Dendritic cell treated with granulocyte-macrophage colony-stimulating factor and Interleukin-4, amounts not matched to agents 40 ng/mL and 50 ng/mL, for 4 days (primary cell): ENCODE results near the gene TMPRSS6.

ENCODE experiments used
- H3K27ac Mint-ChIP-seq: one replicate; pipeline ENCODE4 v1.8.0; 2022; ENCODE audit warnings: mild to moderate bottlenecking, mixed read lengths
- H3K27me3 Mint-ChIP-seq: one replicate; pipeline ENCODE4 v1.8.0; 2022; ENCODE audit warnings: mild to moderate bottlenecking, mixed read lengths
- H3K36me3 Mint-ChIP-seq: one replicate; pipeline ENCODE4 v1.8.0; 2022; ENCODE audit warnings: low read depth, mixed read lengths
- H3K4me1 Mint-ChIP-seq: one replicate; pipeline ENCODE4 v1.8.0; 2022; ENCODE audit warnings: low read depth, mixed read lengths
- H3K4me3 Mint-ChIP-seq: one replicate; pipeline ENCODE4 v1.8.0; 2022; ENCODE audit warnings: mild to moderate bottlenecking, moderate library complexity, mixed read lengths
- H3K9me3 Mint-ChIP-seq: one replicate; pipeline ENCODE4 v1.8.0; 2022; ENCODE audit warnings: mixed read lengths
- intact Hi-C: fragments of 100-400 bp; cut with micrococcal nuclease; formaldehyde crosslinking; loops from one replicate; pipeline ENCODE4 v1.15.0; 2022

Gene TMPRSS6

DNA sequence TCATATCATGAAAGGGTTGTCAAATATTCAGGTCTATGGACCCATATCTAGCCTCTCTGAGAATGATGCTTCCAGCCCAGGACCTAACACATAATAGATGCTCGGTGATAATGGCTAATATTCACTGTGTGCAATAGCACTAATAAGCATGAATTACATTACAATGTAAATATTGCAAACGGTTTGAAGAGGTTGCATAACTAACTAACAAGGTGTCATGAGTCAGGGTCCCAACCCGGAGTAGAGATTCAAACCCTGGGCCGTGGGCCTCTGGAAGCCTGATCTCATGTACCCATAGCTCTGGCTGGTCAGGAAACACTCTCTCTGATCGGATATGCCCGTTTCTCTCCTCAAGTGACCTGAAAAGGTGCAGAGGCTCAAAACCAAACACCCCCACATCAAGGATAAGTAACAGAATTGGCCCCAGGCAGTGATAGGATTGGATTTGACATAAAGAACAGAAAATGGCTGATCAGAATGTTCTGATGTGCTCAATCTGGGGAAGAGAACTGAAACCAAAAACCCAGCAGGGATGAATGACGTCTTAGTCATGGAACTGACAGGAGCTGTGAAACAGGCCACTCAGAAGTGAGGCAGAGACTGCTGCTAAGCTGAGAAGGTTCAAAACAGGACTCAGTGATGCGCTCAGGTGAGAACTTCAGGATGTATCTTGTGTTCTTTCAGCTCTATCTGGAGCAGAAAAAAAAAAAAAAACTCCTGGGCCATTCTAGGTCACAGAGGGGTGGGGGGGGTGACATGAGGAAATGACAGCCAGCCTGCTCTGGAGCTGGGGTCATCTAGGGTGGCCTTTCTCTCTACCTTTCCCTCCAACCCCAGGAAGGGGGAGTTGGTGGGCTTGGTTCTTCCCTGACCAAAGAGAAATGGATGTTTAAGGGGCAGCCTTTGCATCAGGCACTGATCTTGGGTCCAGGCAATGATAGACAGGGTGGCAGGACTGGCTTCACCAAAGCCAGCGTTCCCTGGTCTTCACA is 64.6 kb downstream of the TMPRSS6 start:
- H3K27ac Mint-ChIP-seq, result peak overlapping the region; percentile 72
- H3K4me3 Mint-ChIP-seq, result no peak overlapping the region
- H3K27me3 Mint-ChIP-seq, result peaks cover 3% of the 10 kb centered on the region
- H3K4me1 Mint-ChIP-seq, result peaks cover 50% of the 10 kb centered on the region
- no peaks in the 10 kb centered on the region for H3K9me3 Mint-ChIP-seq
- intact Hi-C loops, result loop anchor here (10.0 kb wide), 1 partner anchor 270 kb away; the partner anchor contains the start of gene IFT27
- H3K36me3 Mint-ChIP-seq, result no peaks in the 10 kb centered on the region

- no peaks in the 10 kb centered on the region for H3K36me3 Mint-ChIP-seq
- intact Hi-C loops, result loop anchor here (10.0 kb wide), 1 partner anchor 269 kb away; the partner anchor contains the start of gene IFT27
- H3K27ac Mint-ChIP-seq, result no peak overlapping the region
- no peak overlapping the region for H3K4me3 Mint-ChIP-seq
- peaks cover 5% of the 10 kb centered on the region for H3K27me3 Mint-ChIP-seq
- no peaks in the 10 kb centered on the region for H3K9me3 Mint-ChIP-seq
- peaks cover 40% of the 10 kb centered on the region for H3K4me1 Mint-ChIP-seq
These were observed 65.5 kb downstream of the TMPRSS6 start for GRCh38 chr22:37043828-37044538.

DNA sequence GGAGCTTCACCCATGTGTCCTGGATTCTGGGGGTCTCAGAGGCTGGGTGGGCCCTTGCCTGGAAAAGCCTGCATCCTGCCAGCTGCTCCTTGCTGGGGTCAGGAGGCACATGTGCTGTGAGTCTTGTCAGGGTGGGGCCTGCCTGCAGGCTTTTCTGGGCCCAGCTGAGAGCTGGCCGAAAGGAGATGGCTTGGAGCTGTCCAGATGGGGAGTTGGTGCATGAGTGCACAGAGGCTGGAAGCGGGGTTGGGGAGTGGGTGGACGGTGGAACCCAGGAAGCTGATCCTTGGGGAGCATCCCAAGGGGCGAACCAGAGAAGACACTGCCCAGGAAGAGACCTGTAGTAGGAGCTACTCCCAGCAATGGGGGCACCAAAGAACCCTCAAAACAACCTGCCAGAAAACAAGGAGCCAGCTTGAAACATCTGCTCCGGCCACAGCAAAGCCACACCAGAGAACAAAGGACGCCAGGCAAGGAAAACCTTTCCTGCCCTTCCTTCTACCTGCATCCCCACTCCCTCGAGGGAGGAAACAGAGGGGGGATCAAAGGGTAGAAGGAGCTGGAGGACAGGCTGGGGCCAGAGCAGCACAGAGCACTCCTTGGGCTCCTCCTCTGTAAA is 66.2 kb downstream of the TMPRSS6 start:
- H3K27me3 Mint-ChIP-seq, result peaks cover 5% of the 10 kb centered on the region
- intact Hi-C loops, result loop anchor here (10.0 kb wide), 1 partner anchor 269 kb away; the partner anchor contains the start of gene IFT27
- no peaks in the 10 kb centered on the region for H3K36me3 Mint-ChIP-seq
- no peak overlapping the region for H3K4me3 Mint-ChIP-seq
- no peaks in the 10 kb centered on the region for H3K9me3 Mint-ChIP-seq
- H3K4me1 Mint-ChIP-seq, result peaks cover 39% of the 10 kb centered on the region
- no peak overlapping the region for H3K27ac Mint-ChIP-seq

- Mint-ChIP-seq H3K27ac (no peak overlapping the region), H3K4me1 (peaks cover 20% of the 10 kb centered on the region), H3K9me3 (no peaks in the 10 kb centered on the region), H3K4me3 (no peak overlapping the region), H3K36me3 (no peaks in the 10 kb centered on the region), H3K27me3 (peaks cover 16% of the 10 kb centered on the region)
- intact Hi-C loops, result no loop called here
These were observed 70.0 kb downstream of the TMPRSS6 start for GRCh38 chr22:37039466-37039865.

DNA sequence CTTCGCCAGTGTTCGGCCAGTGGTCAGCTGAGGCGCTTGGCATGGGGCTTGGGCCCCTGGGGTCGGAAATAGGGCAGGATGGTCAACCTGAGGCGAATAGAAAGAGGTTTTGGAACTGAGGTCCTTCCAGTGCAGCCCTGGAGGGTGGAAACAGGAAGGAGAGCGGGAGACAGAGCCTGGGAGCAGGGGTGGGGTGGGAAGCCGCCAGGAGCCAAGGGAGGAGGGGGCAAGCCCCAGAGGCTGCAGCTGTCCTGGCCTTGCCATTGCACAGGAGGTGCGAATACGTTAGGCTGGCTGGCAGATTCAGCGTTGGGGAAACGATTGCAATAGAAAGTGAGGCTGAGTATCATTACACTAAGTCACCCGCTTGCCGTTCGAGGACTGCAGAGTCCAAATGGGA is 71.8 kb downstream of the TMPRSS6 start:
- Mint-ChIP-seq H3K36me3 (no peaks in the 10 kb centered on the region), H3K27me3 (peaks cover 13% of the 10 kb centered on the region), H3K27ac (no peak overlapping the region), H3K4me1 (peaks cover 19% of the 10 kb centered on the region), H3K4me3 (no peak overlapping the region), H3K9me3 (no peaks in the 10 kb centered on the region)
- intact Hi-C loops, result no loop called here

GRCh38 chr22:37036655-37037377 is 72.7 kb downstream of the TMPRSS6 start:
- intact Hi-C loops, result no loop called here
- Mint-ChIP-seq H3K9me3 (no peaks in the 10 kb centered on the region), H3K36me3 (no peaks in the 10 kb centered on the region), H3K27me3 (peaks cover 13% of the 10 kb centered on the region), H3K4me1 (peaks cover 27% of the 10 kb centered on the region), H3K4me3 (no peak overlapping the region), H3K27ac (no peak overlapping the region)

DNA sequence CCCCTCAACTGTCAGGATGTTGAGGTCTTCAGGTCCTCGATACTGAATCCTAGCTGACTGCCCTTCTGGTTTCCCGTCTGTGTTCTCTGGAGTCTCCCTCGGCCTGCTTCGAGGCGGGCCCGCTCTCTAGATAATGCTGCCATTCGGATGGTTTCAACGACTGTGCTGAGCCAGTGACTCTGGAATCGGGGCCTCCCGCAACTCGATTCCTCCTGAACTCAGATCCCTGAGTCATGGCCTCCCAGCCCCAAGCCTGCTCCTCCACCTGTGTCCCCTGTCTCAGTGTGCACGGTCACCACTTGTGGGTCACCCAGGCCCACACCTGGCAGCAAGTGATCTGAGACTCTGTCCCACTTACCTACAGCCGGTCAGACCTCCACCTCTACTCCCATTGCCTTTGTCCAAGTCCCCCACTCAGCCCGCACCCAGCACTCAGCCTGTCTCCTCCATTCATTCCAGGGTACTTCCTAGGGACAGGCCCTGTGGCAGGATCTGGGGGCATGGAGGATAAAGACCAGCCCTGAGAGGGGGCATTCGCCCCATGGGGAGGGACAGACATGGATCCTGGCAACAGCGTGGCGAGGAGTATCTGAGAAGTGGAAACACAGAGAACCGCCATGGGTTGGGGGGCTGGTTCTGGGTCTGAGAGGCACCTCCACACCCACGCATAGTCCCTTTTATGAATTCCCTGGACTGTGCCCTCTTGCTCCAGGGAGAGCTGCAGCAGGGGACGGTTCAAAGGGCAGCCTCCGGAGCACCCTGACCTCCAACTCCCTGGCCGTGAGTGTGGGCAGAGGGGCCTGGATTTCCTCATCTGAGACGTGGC is 75.7 kb downstream of the TMPRSS6 start:
- H3K27ac Mint-ChIP-seq, result no peak overlapping the region
- peaks cover 11% of the 10 kb centered on the region for H3K27me3 Mint-ChIP-seq
- no peak overlapping the region for H3K4me3 Mint-ChIP-seq
- peaks cover 30% of the 10 kb centered on the region for H3K4me1 Mint-ChIP-seq
- no peaks in the 10 kb centered on the region for H3K9me3 Mint-ChIP-seq
- intact Hi-C loops, result no loop called here
- H3K36me3 Mint-ChIP-seq, result peaks cover 21% of the 10 kb centered on the region

DNA sequence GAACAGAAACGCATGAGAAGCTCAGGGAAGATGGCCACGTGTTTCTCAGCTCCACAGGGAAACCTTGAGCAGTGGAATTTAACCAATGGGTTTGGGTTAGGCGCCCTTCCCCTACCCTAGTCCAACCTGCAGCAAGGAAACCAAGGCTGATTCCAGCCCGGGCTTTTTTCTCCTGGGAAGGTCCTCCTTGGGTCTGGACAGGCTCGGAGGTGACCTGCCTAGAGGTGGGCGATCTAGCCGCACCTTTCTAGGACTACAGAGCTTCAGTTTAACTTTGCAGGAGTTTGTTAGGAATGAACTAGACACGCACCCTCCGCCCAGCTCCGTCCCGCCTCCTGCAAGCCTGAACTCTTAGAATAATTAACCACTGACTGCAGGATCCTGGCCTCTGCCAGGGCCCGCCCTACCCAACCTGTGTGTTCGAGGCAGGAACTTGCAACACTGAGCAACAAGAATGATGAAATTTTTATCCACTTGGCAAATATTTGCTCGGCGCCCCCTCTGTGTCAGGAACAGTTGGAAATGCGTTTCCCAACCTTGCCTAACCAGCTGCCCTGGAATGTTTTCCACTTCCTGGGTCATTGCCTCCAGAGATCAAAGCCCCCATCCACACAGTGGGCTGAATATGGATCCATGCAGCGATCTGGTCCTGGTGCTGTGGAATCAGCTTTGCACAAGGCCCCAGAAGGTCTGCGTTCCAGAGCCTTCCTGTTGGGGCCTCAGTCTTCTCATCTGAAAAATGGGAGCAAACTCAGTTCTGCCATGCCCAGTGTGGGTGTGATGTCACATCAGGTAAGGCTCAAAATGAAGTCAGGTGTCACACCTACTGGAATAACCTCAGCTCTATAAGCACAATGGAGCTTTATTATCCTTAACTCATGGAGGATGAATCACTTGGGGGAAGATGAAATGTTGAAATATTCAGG is 76.7 kb downstream of the TMPRSS6 start:
- Mint-ChIP-seq H3K27me3 (peaks cover 11% of the 10 kb centered on the region), H3K27ac (no peak overlapping the region), H3K4me3 (no peak overlapping the region), H3K36me3 (peaks cover 23% of the 10 kb centered on the region), H3K4me1 (peaks cover 30% of the 10 kb centered on the region), H3K9me3 (no peaks in the 10 kb centered on the region)
- intact Hi-C loops, result no loop called here

DNA sequence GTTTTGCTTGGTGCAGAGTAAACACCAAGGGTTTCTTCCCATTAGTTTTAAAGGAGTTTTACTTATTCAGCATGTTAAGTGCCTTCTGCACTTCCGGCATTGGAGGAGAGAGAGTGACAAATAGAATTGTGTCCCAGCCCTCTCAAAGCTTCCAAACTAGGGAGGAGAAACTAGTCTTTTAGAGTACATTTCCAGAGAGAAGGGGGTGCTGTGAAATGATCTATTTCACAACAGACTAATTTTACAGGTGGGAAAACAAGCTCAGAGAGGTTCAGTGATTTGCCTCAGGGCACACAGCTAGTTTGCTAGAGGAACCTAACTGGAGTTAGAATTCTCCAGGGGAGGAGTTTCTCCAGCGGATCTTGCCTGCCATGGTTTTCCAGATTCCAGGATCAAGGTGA is 77.4 kb downstream of the TMPRSS6 start:
- intact Hi-C loops, result no loop called here
- Mint-ChIP-seq H3K27ac (no peak overlapping the region), H3K36me3 (peaks cover 30% of the 10 kb centered on the region), H3K4me1 (peaks cover 30% of the 10 kb centered on the region), H3K27me3 (peaks cover 6% of the 10 kb centered on the region), H3K4me3 (no peak overlapping the region), H3K9me3 (no peaks in the 10 kb centered on the region)

DNA sequence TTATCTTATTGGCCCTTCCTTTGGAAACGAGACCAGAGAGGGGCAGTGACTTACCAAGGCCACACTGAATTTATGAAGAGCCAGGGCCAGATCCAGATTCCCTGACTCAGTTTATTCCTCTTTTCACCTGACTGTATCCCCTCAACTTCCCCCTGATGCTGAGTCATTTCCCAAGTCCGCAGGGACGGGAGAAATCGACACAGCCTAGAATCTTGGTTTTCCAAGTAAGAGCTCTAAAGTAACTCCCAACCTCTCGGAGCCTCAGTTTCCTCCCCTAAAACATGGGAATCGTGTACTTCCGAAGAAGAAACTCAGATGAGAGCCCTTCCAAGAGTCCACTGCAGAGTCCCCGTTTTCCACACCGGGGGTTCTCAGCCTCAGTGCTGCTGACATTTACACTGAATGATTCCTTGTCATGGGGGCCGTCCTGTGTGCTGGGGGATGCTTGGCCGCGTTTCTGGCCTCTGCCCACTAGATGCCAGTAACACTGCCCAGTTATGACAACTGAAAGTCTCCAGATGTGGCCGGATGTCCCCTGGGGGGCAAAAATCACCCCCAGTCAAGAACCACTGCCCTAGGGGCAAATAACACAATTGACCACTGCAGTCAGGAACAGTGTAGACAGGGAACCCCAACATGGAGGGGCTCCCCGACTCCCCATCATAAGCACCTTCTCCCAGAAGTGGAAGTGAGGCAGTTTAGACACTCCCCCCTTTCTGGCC is 78.8 kb downstream of the TMPRSS6 start:
- Mint-ChIP-seq H3K27ac (no peak overlapping the region), H3K27me3 (peaks cover 4% of the 10 kb centered on the region), H3K9me3 (no peaks in the 10 kb centered on the region), H3K4me3 (no peak overlapping the region), H3K4me1 (peaks cover 30% of the 10 kb centered on the region), H3K36me3 (peaks cover 44% of the 10 kb centered on the region)
- intact Hi-C loops, result no loop called here

- H3K4me3 Mint-ChIP-seq, result no peak overlapping the region
- no peaks in the 10 kb centered on the region for H3K9me3 Mint-ChIP-seq
- no peaks in the 10 kb centered on the region for H3K27me3 Mint-ChIP-seq
- H3K36me3 Mint-ChIP-seq, result peaks cover 62% of the 10 kb centered on the region
- intact Hi-C loops, result no loop called here
- H3K4me1 Mint-ChIP-seq, result peaks cover 36% of the 10 kb centered on the region
- no peak overlapping the region for H3K27ac Mint-ChIP-seq
These were observed 80.5 kb downstream of the TMPRSS6 start for GRCh38 chr22:37028692-37029674.
